ENCODE results near the gene EVX2.

EVX2 gene

GRCh38 chr2:176107731-176108181 lies 24.0 kb upstream of the EVX2 start:
- H2AFZ ChIP-seq (ENCODE audit: low read depth, low read length), result no peak overlapping the region
- no peaks in the 10 kb centered on the region for H3K9me3 ChIP-seq (ENCODE audit: low read length)
- H3K4me3 ChIP-seq (ENCODE audit: low read length), result no peak overlapping the region
- no peaks in the 10 kb centered on the region for H3K36me3 ChIP-seq (ENCODE audit: insufficient read depth, low read length)
- peaks cover 98% of the 10 kb centered on the region for H3K27me3 ChIP-seq (ENCODE audit: insufficient read depth, low read length)
- no peaks in the 10 kb centered on the region for H3K4me1 ChIP-seq (ENCODE audit: insufficient read depth, low read length)

DNA sequence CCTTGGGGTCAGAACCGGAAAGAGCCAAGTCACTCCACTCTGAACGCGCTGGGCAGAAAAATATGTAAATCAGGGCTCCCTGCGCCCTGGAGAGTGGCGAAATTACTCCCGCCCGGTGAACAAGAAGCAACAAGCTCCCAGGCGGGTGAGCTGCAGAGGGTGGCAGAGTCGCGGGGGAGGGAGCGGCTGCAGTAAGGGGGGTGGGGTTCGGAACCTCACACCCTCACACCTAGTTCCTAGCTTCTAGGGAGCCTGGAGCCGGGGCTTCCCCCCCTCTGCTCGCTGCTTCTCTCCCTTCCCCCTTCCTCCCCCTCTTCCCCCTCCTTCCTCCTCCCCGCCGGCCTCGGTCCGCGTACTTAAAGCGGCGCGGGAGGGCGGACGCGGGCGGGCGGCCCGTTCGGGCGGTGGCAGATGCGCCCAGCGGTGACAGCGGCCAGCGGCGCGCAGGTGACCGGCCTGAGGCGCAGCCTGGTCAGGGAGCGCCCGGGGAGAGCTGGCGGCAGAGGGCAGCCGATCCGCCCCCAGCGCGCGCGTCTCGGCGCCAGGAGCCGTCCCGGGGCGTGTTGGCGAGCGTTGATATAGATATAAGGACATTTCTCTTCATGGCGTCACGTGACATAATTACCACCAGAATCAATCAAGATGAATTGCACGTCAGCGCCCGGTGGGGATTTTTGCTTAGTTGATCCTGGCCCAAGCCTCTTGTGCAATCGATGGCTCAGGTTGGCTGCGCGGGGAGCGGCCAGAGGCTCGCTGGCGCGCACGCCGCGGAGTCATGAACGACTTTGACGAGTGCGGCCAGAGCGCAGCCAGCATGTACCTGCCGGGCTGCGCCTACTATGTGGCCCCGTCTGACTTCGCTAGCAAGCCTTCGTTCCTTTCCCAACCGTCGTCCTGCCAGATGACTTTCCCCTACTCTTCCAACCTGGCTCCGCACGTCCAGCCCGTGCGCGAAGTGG lies 23.1 kb upstream of the EVX2 start, which contains the start of gene HOXD11:
HOXD11 (plus strand) TSS at position 700 of the 959 bp plus-strand sequence; CDS start at position 776, 76 bp downstream.
- H2AFZ ChIP-seq (ENCODE audit: low read depth, low read length), result no peak within 1 kb of the TSS
- no peaks in the 10 kb centered on the region for H3K9me3 ChIP-seq (ENCODE audit: low read length)
- peaks cover 98% of the 10 kb centered on the region for H3K27me3 ChIP-seq (ENCODE audit: insufficient read depth, low read length)
- H3K36me3 ChIP-seq (ENCODE audit: insufficient read depth, low read length), result no peaks in the 10 kb centered on the region
- H3K4me3 ChIP-seq (ENCODE audit: low read length), result no peak within 1 kb of the TSS
- no peaks in the 10 kb centered on the region for H3K4me1 ChIP-seq (ENCODE audit: insufficient read depth, low read length)

DNA sequence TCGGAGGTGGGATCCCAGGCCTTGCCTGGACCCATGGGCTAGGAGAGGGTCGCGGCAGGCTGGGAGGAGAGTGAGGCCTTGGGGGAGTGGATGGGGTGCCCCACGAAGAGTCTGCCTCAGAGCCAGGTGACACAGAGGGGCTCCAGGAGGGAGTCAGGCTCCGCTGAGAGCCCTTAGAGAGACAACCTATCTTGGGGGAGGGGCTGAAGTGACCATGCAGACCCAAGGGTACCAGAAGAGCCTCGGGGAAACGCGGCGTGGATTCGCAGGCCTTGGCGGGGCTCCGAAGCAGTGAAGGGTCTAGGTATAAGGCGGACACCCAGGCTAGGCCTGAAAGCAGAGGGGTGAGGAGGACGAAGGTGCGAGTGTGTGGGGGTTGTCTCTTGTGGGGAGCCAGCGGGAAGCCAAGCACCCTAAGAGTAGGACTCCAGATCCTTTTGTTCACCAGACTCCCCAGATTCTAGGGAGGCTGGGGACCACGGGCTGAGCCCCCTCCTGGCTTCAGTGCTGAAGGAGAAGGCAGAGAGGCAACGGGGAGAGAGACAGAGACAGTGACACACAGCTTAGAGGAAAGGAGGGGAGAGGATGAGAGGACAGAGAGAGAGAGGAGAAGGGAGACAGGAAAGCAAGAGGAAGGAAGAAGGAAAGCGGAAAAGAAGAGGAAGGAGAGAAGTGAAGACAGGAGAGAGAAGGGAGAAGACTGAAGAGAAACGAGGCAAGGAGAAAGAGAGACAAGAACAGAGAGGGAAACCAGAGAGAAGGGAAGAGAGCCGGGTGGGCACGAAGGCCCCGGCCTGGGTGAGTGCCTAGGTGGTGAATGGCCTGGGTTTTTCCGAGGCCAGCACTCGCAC lies 22.2 kb upstream of the EVX2 start:
- no peak overlapping the region for H2AFZ ChIP-seq (ENCODE audit: low read depth, low read length)
- H3K9me3 ChIP-seq (ENCODE audit: low read length), result no peaks in the 10 kb centered on the region
- H3K4me1 ChIP-seq (ENCODE audit: insufficient read depth, low read length), result no peaks in the 10 kb centered on the region
- no peaks in the 10 kb centered on the region for H3K36me3 ChIP-seq (ENCODE audit: insufficient read depth, low read length)
- H3K4me3 ChIP-seq (ENCODE audit: low read length), result no peak overlapping the region
- peaks cover 98% of the 10 kb centered on the region for H3K27me3 ChIP-seq (ENCODE audit: insufficient read depth, low read length)

DNA sequence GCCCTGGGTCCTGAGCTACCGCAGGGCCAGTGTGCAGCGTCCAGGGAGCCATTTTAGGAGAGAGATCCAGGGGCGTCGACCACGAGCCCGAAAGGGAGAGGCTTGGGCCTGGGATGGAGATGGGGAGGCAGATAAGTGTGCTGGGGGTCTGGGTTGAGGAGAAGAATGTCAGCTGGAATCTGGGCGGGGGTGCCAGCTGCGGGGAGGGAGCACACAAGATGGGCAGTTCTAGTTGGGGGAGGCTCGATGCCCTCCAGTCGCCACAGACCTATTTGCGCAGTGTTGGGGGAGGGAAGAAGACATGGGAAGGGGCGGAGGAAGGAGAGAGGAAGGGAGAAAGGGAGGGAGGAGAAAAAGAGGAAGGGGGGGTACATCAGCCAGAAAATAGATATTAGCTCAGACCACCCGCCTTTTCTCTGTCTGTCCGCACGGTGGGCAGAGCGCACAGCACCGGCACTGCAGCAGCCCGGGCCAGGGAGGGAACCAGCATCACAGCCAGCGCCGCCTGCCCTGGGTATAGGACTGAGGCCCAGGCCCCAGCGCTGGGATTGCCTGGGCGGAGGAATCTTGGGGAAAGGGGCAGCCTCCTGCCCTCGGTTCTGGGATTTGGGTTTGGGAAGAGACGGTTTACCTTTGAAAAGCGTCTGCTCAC lies 21.4 kb upstream of the EVX2 start:
- Histone ChIP-seq H3K4me1 (ENCODE audit: insufficient read depth, low read length) (no peaks in the 10 kb centered on the region), H3K27me3 (ENCODE audit: insufficient read depth, low read length) (peaks cover 98% of the 10 kb centered on the region), H3K9me3 (ENCODE audit: low read length) (no peaks in the 10 kb centered on the region), H2AFZ (ENCODE audit: low read depth, low read length) (no peak overlapping the region), H3K36me3 (ENCODE audit: insufficient read depth, low read length) (no peaks in the 10 kb centered on the region), H3K4me3 (ENCODE audit: low read length) (no peak overlapping the region)

- peaks cover 98% of the 10 kb centered on the region for H3K27me3 ChIP-seq (ENCODE audit: insufficient read depth, low read length)
- H3K4me3 ChIP-seq (ENCODE audit: low read length), result no peak overlapping the region
- H3K9me3 ChIP-seq (ENCODE audit: low read length), result no peaks in the 10 kb centered on the region
- no peaks in the 10 kb centered on the region for H3K4me1 ChIP-seq (ENCODE audit: insufficient read depth, low read length)
- no peaks in the 10 kb centered on the region for H3K36me3 ChIP-seq (ENCODE audit: insufficient read depth, low read length)
- H2AFZ ChIP-seq (ENCODE audit: low read depth, low read length), result no peak overlapping the region
Measured at GRCh38 chr2:176104316-176105077, 20.7 kb upstream of the EVX2 start.

- H3K27me3 ChIP-seq (ENCODE audit: insufficient read depth, low read length), result peaks cover 98% of the 10 kb centered on the region
- no peak overlapping the region for H3K4me3 ChIP-seq (ENCODE audit: low read length)
- no peaks in the 10 kb centered on the region for H3K9me3 ChIP-seq (ENCODE audit: low read length)
- no peaks in the 10 kb centered on the region for H3K36me3 ChIP-seq (ENCODE audit: insufficient read depth, low read length)
- H2AFZ ChIP-seq (ENCODE audit: low read depth, low read length), result no peak overlapping the region
- H3K4me1 ChIP-seq (ENCODE audit: insufficient read depth, low read length), result no peaks in the 10 kb centered on the region
Measured at GRCh38 chr2:176103742-176104315, 20.1 kb upstream of the EVX2 start.

- H3K4me3 ChIP-seq (ENCODE audit: low read length), result no peak overlapping the region
- no peaks in the 10 kb centered on the region for H3K4me1 ChIP-seq (ENCODE audit: insufficient read depth, low read length)
- H3K27me3 ChIP-seq (ENCODE audit: insufficient read depth, low read length), result peaks cover 99% of the 10 kb centered on the region
Measured at GRCh38 chr2:176103194-176103593, 19.4 kb upstream of the EVX2 start.

GRCh38 chr2:176102309-176102866 lies 18.6 kb upstream of the EVX2 start:
- Histone ChIP-seq H3K4me1 (ENCODE audit: insufficient read depth, low read length) (peaks cover 3% of the 10 kb centered on the region), H3K36me3 (ENCODE audit: insufficient read depth, low read length) (no peaks in the 10 kb centered on the region), H3K9me3 (ENCODE audit: low read length) (no peaks in the 10 kb centered on the region), H3K4me3 (ENCODE audit: low read length) (no peak overlapping the region), H2AFZ (ENCODE audit: low read depth, low read length) (no peak overlapping the region), H3K27me3 (ENCODE audit: insufficient read depth, low read length) (peaks cover 100% of the 10 kb centered on the region)

More at GRCh38 chr2:176103194-176103593, 19.4 kb upstream of the EVX2 start:
- H2AFZ ChIP-seq (ENCODE audit: low read depth, low read length), result no peak overlapping the region
- no peaks in the 10 kb centered on the region for H3K36me3 ChIP-seq (ENCODE audit: insufficient read depth, low read length)
- no peaks in the 10 kb centered on the region for H3K9me3 ChIP-seq (ENCODE audit: low read length)

- Histone ChIP-seq H3K9me3 (ENCODE audit: low read length) (no peaks in the 10 kb centered on the region), H3K36me3 (ENCODE audit: insufficient read depth, low read length) (no peaks in the 10 kb centered on the region), H3K27me3 (ENCODE audit: insufficient read depth, low read length) (peaks cover 100% of the 10 kb centered on the region), H2AFZ (ENCODE audit: low read depth, low read length) (no peak overlapping the region), H3K4me3 (ENCODE audit: low read length) (no peak overlapping the region), H3K4me1 (ENCODE audit: insufficient read depth, low read length) (peaks cover 3% of the 10 kb centered on the region)
Measured at GRCh38 chr2:176101842-176102241, 18.1 kb upstream of the EVX2 start.

DNA sequence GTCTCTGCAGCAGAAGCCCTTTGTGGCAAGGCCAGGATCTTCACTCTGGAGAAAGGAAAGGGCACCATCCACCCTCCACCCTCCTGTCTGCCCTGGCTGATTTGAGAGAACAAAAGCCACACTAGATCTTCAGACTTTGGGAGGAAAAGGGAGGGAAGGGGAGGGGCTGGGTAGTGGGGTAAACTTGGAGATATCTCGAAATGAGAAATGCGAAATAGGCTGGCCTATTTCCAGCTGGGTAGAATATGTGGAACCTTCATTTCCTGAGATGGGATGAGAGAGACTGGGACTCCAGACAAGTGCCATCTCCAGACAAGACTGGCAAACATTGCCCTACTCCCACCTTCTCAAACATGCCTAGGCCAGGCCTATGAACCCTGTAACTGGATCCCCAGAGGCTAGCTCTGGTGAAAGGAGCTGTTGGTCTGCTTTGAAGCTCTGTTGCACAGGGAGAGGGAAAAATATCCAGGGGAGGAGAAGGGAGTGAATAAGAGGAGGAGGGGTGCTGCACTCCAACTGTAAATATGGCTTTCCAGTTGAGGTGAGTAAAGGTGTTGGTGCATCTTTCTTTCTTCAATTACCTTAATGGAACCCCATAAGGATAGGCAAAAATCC lies 17.6 kb upstream of the EVX2 start:
- Histone ChIP-seq H3K36me3 (ENCODE audit: insufficient read depth, low read length) (no peaks in the 10 kb centered on the region), H3K9me3 (ENCODE audit: low read length) (no peaks in the 10 kb centered on the region), H2AFZ (ENCODE audit: low read depth, low read length) (no peak overlapping the region), H3K27me3 (ENCODE audit: insufficient read depth, low read length) (peaks cover 100% of the 10 kb centered on the region), H3K4me3 (ENCODE audit: low read length) (no peak overlapping the region), H3K4me1 (ENCODE audit: insufficient read depth, low read length) (peaks cover 3% of the 10 kb centered on the region)

DNA sequence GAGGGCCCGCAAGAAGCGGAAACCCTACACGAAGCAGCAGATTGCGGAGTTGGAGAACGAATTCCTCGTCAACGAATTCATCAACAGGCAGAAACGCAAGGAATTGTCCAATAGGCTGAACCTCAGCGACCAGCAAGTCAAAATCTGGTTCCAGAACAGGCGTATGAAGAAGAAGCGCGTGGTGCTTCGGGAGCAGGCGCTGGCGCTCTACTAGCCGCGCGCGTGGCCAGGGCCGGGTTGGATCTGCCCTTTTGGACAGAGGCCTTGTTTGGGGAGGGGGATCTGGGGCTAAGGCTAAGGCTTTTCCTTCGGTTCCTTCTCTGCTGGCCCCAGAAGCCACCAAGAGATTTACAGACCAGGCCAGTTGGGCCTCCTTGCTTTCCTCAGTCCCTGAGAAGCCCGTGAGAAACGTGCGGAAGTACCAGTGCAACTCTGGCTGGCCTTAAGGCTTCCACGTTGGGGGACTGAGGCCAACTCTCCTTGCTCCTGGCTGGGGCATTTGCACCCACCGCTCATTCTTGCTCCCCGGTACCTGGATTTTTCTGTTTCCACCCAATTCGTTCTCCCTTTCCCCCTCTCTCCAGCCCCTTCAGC lies 16.9 kb upstream of the EVX2 start:
- Histone ChIP-seq H3K9me3 (ENCODE audit: low read length) (no peaks in the 10 kb centered on the region), H3K36me3 (ENCODE audit: insufficient read depth, low read length) (no peaks in the 10 kb centered on the region), H3K4me3 (ENCODE audit: low read length) (no peak overlapping the region), H3K27me3 (ENCODE audit: insufficient read depth, low read length) (peaks cover 100% of the 10 kb centered on the region), H3K4me1 (ENCODE audit: insufficient read depth, low read length) (peaks cover 3% of the 10 kb centered on the region), H2AFZ (ENCODE audit: low read depth, low read length) (no peak overlapping the region)

Data from neuron (in vitro differentiated cells).